ENCODE data around the gene TPR. TPM values are rescaled to one million over a fixed set of nuclear protein-coding genes. Genes with fewer than 3 reads are reported as not detected.

Gene TPR
- total RNA-seq, 3 donors from 2014 or later: 76.0 to 96.7 (median 90.9) TPM

DNA sequence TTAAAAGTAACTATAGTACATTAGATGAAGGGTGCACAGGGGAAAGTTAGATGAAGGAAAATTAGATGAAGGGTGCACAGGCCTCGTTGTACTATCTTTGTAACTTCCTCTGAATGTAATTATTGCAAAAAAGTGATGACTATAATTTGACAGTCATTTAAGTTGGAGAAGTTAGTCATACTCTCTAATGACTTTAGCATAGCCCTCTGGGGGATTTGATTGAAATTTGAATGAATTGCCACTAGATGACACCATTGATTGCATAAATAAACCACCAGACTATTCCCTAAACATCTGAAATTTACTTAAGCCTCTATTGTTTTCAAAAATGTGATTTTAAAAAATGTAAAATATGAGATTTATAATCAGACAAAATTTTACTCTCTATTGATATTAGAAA lies 102.6 kb downstream of the TPR start:
- no peaks in the 10 kb centered on the region for H3K9me3 ChIP-seq
- H3K4me3 ChIP-seq: no peak overlapping the region
- intact Hi-C loops (cut with DNase I; ENCODE audit: low total_unique reads): no loop called here
- H3K27me3 ChIP-seq: no peaks in the 10 kb centered on the region
- no peak for DNase-seq (ENCODE audit: low spot score in 2 of 2)
- H3K4me1 ChIP-seq: no peaks in the 10 kb centered on the region
- H3K27ac ChIP-seq: no peak overlapping the region
- no peak for TF ChIP-seq POLR2AphosphoS5 (IDR thresholded peaks at IDR 0.05)
- no peak for TF ChIP-seq POLR2A (IDR thresholded peaks at IDR 0.05)
- TF ChIP-seq, protein P1, sequence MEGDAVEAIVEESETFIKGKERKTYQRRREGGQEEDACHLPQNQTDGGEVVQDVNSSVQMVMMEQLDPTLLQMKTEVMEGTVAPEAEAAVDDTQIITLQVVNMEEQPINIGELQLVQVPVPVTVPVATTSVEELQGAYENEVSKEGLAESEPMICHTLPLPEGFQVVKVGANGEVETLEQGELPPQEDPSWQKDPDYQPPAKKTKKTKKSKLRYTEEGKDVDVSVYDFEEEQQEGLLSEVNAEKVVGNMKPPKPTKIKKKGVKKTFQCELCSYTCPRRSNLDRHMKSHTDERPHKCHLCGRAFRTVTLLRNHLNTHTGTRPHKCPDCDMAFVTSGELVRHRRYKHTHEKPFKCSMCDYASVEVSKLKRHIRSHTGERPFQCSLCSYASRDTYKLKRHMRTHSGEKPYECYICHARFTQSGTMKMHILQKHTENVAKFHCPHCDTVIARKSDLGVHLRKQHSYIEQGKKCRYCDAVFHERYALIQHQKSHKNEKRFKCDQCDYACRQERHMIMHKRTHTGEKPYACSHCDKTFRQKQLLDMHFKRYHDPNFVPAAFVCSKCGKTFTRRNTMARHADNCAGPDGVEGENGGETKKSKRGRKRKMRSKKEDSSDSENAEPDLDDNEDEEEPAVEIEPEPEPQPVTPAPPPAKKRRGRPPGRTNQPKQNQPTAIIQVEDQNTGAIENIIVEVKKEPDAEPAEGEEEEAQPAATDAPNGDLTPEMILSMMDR (IDR thresholded peaks at IDR 0.05): no peak
- H3K36me3 ChIP-seq: no peaks in the 10 kb centered on the region

DNA sequence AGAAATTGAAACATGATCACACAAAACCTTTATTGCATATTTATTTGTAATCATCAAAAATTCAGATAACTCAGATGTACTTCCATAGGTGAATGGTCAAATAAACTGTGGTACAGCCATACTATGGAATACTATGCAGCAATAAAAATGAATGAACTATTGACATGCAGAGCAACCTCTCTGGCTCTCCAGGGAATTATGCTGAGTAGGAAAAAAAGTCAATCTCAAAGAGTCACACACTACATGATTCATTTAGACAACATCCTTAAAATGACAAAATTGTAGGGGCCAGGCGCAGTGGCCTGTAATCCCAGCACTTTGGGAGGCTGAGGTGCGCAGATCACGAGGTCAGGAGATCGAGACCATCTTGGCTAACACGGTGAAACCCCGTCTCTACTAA lies 104.0 kb downstream of the TPR start:
- H3K36me3 ChIP-seq: no peaks in the 10 kb centered on the region
- H3K4me3 ChIP-seq: no peak overlapping the region
- no peak overlapping the region for H3K27ac ChIP-seq
- H3K27me3 ChIP-seq: no peaks in the 10 kb centered on the region
- H3K9me3 ChIP-seq: no peaks in the 10 kb centered on the region
- intact Hi-C loops (cut with DNase I; ENCODE audit: low total_unique reads): no loop called here
- no peak for DNase-seq (ENCODE audit: low spot score in 2 of 2)
- TF ChIP-seq, protein P1 (IDR thresholded peaks at IDR 0.05): no peak
- TF ChIP-seq POLR2AphosphoS5 (IDR thresholded peaks at IDR 0.05) (no peak), POLR2A (IDR thresholded peaks at IDR 0.05) (no peak)
- no peaks in the 10 kb centered on the region for H3K4me1 ChIP-seq

Other genes with a start within 250 kb of the TPR start
- 10 to 100 TPM in 2 of 3 donors, 1 to 10 TPM in 1; 4.9 to 75.4 (median 54.6) TPM for gene PRG4, start 79.0 kb downstream of the TPR start, total RNA-seq
- gene ODR4, start 585 bp upstream of the TPR start, total RNA-seq: 10 to 100 TPM; 20.0 to 32.6 (median 25.9) TPM
- gene PDC, start 85.9 kb upstream of the TPR start, total RNA-seq: not detected

Measured in breast epithelium (tissue), 4 donors.